TTC549 (cell line): Measurements from ENCODE around the gene LIMS1.
"Not testable (repeated sequence)": the region's sequence is repeated elsewhere in the genome, so short reads cannot be mapped to it uniquely, and the experiment has no call there.

Experiments
- FAIRE-seq: peaks from 2 replicates; lab custom pipeline; 2012; peaks lifted over from hg19 to GRCh38; lab: Jason Lieb, UNC

The LIMS1 gene

GRCh38 chr2:108664089-108664488, 129.8 kb downstream of the LIMS1 start:
- not testable (repeated sequence) for FAIRE-seq

DNA sequence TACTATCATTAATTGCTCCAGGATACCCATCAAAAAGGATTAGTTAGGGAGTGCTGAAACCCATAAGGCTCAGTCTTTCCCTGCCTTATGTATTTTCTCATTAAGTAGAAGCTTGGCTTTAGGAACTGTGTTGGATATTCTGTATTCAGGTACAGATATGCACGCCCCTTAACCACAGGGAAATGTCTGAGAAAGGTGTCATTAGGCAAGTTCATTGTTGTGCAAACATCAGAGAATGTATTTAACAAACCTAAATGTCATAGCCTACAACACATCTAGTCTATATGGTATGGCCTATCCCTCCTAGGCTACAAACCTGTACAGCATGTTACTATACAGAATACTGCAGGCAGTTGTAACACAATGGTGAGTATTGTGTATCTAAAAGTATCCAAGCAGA, 130.7 kb downstream of the LIMS1 start:
- not testable (repeated sequence) for FAIRE-seq

DNA sequence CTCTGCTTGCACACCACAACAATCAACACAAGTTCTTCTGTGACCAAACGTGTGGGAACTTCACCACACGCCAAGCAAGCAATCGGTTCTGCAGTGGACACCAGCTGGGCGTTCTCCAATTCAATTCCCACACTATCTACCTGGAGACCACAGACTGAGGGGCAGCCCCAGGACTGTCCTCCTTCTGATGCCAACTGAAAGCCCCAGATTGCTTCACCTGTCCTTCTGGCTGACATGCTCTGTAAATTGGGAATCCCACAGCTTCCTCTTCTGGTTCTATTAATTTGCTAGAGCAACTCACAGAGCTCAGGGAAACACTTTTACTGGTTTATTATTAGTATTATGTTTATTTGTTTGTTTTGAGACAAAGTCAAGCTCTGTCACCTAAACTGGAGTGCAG, 131.7 kb downstream of the LIMS1 start:
- FAIRE-seq, result not testable (repeated sequence)

DNA sequence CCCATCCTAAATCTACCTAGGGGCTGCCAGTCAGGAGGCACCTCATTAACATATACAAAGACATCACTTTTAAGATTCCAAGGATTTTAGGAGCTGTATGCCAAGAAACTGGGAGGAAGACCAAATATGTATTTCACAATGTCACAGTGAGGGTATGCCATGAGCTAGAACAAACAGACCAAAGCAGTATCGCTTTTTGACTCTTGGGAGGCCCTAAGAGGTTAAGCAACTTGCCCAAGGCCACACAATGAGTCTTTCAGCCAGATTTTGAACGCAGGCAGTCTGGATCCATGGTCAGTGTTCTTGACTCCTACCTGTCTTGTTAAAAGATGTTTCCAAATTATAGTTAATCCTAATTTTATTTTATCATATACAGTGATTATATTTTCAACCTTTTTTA, 132.9 kb downstream of the LIMS1 start:
- not testable (repeated sequence) for FAIRE-seq

- FAIRE-seq, result not testable (repeated sequence)
Observed at GRCh38 chr2:108670282-108670681, 136.0 kb downstream of the LIMS1 start.

DNA sequence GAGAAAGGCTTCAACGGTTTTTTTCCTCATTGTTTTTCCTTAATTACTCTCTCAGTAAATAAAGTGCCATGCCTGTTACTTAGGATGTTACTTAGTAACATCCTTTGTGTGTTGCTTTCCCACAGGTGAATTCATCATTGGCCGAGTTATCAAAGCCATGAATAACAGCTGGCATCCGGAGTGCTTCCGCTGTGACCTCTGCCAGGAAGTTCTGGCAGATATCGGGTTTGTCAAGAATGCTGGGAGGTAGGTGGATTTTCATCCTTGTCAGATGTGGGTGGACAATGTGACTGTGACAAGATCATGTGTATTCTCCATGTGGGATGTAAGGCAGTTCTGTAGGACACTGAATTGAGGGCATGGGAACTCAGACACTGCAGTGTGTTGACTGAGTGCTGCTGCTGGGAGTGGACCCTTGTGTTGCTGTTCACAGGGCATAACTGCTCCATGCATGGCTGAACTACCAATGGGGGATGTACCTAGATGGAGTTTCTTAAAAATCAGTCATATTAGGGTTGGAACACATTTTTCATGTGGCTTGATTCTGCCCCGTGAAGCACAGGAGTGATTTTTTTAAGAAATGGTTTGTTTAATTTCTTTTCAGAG, 138.0 kb downstream of the LIMS1 start:
- FAIRE-seq, result not testable (repeated sequence)

DNA sequence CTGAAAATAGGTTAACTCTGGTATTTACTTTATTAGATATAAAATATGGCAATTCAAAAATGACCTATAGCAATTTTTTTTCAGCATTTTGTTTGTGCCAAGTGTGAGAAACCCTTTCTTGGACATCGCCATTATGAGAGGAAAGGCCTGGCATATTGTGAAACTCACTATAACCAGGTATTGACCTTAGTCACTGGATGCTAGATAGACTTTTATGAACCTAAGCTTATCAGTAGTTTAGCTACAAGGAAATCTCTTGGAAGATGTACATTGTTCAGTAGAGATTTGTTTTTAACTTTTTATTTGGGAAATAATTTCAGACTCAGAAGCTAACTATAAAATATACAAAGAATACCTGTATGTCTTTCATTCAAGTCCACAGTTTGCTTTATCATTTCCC, 142.3 kb downstream of the LIMS1 start:
- FAIRE-seq, result not testable (repeated sequence)

GRCh38 chr2:108677239-108677744, 143.0 kb downstream of the LIMS1 start:
- not testable (repeated sequence) for FAIRE-seq

- not testable (repeated sequence) for FAIRE-seq
Observed at GRCh38 chr2:108678198-108678651, 144.0 kb downstream of the LIMS1 start.

GRCh38 chr2:108680805-108681204, 146.5 kb downstream of the LIMS1 start:
- FAIRE-seq, result not testable (repeated sequence)

DNA sequence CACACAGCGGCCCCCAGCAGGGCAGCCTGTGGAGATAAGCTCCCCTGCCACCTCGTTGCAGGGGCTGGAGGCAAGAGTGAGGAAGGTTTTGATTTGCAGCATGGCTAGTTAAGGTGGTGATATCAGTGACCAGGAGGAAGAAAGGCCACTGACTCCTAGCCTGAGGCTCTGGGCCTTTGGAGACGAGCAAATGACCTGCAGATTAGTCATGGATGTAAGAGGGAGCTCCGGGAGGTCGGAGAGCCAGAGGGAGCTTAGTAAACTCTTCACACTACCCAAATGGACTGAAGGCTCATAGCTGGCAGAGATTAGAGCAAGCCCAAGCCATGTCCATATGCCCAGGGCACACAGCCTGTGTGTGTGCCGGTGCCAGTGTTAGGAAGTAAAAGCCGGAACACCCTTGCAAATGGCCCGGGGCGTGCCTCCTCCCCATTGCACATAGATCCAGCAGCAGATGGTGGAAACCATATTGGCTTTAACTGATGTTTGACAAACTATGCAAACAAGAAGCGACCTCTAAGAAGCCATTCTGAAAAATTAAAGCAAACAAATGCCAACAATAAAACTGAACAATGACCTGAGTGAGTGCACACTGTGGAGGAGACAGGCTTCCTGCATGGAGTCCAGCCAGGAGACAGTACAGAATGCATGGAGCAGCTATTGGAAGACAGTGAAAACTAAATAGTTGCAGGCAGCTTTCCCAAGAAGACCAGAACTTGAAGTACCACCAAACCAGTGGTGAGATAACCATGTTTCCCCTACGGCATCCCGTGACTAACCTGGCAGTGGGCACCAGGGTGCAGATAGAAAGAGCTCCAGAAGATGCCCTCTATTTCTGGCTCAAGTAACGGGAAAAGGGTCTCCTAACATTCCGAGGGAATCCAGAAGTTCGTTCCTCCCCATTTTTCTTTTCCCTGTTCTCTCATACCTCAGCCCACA, 154.8 kb downstream of the LIMS1 start:
- FAIRE-seq, result not testable (repeated sequence)

GRCh38 chr2:108690001-108690400, 155.7 kb downstream of the LIMS1 start:
- FAIRE-seq, result not testable (repeated sequence)

DNA sequence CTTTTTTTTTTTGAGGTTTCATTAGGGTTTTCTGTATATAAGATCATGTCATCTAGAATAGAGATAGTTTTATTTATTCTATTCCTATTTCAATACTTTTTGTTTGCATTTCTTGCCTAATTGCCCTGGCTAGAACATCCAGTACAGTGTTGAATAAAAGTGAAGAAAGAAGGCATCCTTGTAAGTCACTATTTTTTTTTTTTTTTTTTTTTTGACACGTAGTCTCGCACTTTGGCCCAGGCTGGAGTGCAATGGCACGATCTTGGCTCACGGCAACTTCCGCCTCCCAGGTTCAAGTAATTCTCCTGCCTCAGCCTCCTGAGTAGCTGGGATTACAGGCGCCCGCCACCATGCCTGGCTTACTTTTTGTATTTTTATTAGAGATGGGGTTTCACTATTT, 157.2 kb downstream of the LIMS1 start:
- no peak for FAIRE-seq

DNA sequence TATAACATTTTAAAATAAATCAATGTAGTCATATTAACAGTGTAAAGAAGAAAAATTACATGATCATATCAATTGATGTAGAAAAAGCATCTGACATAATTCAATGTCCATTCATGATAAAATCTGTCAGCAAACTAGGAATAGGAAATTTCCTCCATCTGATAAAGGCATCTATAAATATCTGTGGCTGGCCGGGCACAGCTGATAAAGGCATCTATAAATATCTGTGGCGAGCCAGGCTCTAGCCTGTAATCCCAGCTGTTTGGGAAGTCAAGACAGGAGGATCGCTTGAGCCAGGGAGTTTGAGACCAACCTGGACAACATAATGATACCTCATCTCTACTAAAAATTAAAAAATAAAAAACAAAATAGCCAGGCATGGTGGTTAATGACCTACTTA, 166.9 kb downstream of the LIMS1 start:
- FAIRE-seq, result no peak

GRCh38 chr2:108701806-108702205, 167.5 kb downstream of the LIMS1 start:
- FAIRE-seq, result no peak

DNA sequence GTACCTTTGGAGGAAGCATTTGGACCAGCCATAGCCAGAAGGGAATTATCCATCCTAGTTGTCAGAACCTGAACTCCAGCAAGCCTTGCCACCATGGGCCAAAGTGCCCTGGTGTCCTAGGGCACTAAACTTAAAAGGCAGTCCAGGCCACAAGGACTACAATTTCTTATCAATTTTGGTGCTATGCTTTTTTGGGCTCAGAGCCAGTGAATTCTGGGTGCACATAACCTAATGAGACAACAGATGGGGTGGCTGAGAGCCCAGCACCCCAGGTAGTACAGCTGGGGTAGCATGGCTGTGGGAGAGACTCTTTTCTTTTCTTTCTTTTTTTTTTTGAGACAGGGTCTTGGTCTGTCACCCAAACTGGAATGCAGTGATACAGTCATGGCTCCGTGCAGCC, 170.6 kb downstream of the LIMS1 start:
- FAIRE-seq, result no peak

DNA sequence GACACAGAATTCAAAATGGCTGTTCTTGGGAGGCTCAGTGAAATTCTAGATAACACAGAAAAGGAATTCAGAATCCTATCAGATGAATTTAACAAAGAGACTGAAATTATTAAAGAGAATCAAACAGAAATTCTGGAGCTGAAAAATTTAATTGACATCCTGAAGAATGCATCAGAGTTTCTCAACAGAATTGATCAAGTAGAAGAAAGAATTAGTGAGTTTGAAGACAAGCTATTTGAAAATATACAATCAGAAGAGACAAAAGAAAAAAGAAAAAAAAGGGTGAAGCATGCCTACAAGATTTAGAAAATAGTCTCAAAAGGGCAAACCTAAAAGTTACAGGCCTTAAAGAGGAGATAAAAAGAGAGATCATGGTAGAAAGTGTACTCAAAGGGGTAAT, 173.0 kb downstream of the LIMS1 start:
- no peak for FAIRE-seq

- FAIRE-seq, result not testable (repeated sequence)
Observed at GRCh38 chr2:108716971-108717370, 182.7 kb downstream of the LIMS1 start.

DNA sequence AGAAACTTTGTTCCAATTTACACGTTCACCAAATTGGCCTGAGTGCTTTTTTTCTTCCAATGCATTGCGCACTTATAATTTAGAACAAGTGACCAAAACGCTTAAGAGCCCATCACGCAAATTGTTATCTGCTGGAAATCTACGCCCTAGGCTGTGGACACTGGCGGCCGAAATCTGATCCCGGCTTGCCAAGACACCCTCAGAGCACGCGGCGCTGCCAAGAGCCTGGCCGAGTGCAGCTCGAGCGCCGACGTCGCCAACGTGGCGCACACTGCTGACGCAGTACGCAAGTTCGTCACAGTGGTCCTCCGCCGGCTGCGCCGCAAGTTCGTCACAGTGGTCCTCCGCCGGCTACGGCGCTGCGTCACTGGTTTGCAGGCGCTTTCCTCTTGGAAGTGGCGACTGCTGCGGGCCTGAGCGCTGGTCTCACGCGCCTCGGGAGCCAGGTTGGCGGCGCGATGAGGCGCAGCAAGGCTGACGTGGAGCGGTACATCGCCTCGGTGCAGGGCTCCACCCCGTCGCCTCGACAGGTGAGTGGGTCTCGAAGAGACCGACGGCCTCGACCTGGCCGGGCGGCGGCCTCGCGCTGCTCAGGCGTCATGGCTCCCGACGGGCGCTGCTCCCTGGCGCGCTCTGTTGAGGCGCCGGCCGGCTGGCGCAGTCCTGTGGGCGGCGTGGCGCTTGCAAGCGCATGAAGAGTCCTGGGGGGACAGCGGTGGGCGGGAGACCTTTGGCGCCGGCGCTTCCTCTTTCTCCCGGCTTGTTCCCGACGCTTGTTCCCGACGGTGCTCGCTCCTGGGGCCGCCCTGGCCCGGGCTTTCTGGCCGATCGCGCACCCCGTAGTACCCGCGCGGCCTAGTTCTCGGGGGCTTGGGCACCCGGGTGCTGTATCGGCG, 185.1 kb downstream of the LIMS1 start, which contains the start of gene RANBP2:
Gene RANBP2, plus strand, starts transcription at position 334 of the 896 bp plus-strand sequence. Its CDS starts 125 bp downstream, at position 459.
- no peak for FAIRE-seq

- FAIRE-seq, result not testable (repeated sequence)
Observed at GRCh38 chr2:108726048-108726447, 191.8 kb downstream of the LIMS1 start.

- FAIRE-seq, result not testable (repeated sequence)
Observed at GRCh38 chr2:108734656-108735055, 200.4 kb downstream of the LIMS1 start.
